Lower lobe of right lung (tissue), 2 donors: ENCODE data around the gene SPDYE4. TPM values are rescaled to one million over a fixed set of nuclear protein-coding genes. Genes with fewer than 3 reads are reported as not detected.
A peak's percentile ranks its signal among the peaks of the same experiment; 100 is the strongest.
"Not testable (repeated sequence)": the region's sequence is repeated elsewhere in the genome, so short reads cannot be mapped to it uniquely, and the experiment has no call there.

ENCODE experiments used
- ATAC-seq, 2 donors: fragments of 200-7000 bp; cut with Tn5 transposase; one replicate each; pipeline ENCODE4 v1.9.1; 2020 to 2022; ENCODE audit warnings: mild to moderate bottlenecking in 2 of 2, moderate library complexity in 2 of 2
- DNase-seq: peaks from one replicate; pipeline ENCODE4 v3.0.0-alpha.2; 2020
- H3K27ac ChIP-seq: fragments of 200-600 bp; one replicate; pipeline ENCODE4 v1.8.0; 2022
- H3K27me3 ChIP-seq: fragments of 200-600 bp; one replicate; pipeline ENCODE4 v1.8.0; 2022; ENCODE audit warnings: low read depth
- H3K36me3 ChIP-seq: fragments of 200-600 bp; one replicate; pipeline ENCODE4 v1.8.0; 2022; ENCODE audit warnings: mild to moderate bottlenecking
- H3K4me1 ChIP-seq: fragments of 200-600 bp; one replicate; pipeline ENCODE4 v1.8.0; 2022
- H3K4me3 ChIP-seq: fragments of 200-600 bp; one replicate; pipeline ENCODE4 v1.8.0; 2022; ENCODE audit warnings: mild to moderate bottlenecking
- H3K9me3 ChIP-seq: fragments of 200-600 bp; one replicate; pipeline ENCODE4 v1.8.0; 2022
- intact Hi-C: fragments of 100-400 bp; cut with DNase I; formaldehyde crosslinking; loops from one replicate; pipeline ENCODE4 v1.11.0; 2022
- long read RNA-seq: library from polyadenylated mRNA; unstranded; transcript quantifications from one replicate; pipeline ENCODE4 v2.0.0, GENCODE V29; 2021
- total RNA-seq: library from RNA; stranded (reverse); fragmentation: NEBNext Ultra II Directional; extraction: Animal tissue kit (Norgen Biotek cat#: 25700); gene quantifications from one replicate; pipeline ENCODE4 v1.2.1, GENCODE V29; 2021
- TF ChIP-seq, protein P1 (sequence below): fragments of 200-600 bp; IDR thresholded peaks from one replicate; pipeline ENCODE4 v1.8.0; 2022; ENCODE audit warnings: antibody characterized with exemption, mild to moderate bottlenecking
- donor health status: DM: no; HTN: yes; CAD: no; lungs with severe emphysema.

The SPDYE4 gene
- total RNA-seq = not detected
- long read RNA-seq = 0 reads

GRCh38 chr17:8758137-8758596, at the start of gene SPDYE4:
TSS of gene SPDYE4 (minus strand) at chr17:8758546. CDS start at chr17:8758382, 164 bp downstream.
- TF ChIP-seq, protein P1, sequence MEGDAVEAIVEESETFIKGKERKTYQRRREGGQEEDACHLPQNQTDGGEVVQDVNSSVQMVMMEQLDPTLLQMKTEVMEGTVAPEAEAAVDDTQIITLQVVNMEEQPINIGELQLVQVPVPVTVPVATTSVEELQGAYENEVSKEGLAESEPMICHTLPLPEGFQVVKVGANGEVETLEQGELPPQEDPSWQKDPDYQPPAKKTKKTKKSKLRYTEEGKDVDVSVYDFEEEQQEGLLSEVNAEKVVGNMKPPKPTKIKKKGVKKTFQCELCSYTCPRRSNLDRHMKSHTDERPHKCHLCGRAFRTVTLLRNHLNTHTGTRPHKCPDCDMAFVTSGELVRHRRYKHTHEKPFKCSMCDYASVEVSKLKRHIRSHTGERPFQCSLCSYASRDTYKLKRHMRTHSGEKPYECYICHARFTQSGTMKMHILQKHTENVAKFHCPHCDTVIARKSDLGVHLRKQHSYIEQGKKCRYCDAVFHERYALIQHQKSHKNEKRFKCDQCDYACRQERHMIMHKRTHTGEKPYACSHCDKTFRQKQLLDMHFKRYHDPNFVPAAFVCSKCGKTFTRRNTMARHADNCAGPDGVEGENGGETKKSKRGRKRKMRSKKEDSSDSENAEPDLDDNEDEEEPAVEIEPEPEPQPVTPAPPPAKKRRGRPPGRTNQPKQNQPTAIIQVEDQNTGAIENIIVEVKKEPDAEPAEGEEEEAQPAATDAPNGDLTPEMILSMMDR = no peak
- Histone ChIP-seq H3K4me1 (no peaks in the 10 kb centered on the region), H3K4me3 (no peak within 1 kb of the TSS), H3K9me3 (no peaks in the 10 kb centered on the region), H3K27me3 (peaks cover 12% of the 10 kb centered on the region), H3K27ac (no peak within 1 kb of the TSS), H3K36me3 (no peaks in the 10 kb centered on the region)
- ATAC-seq (no peak), DNase-seq (no peak)
- intact Hi-C loops = no loop called here

- intact Hi-C loops = no loop called here
- DNase-seq (no peak), ATAC-seq (peak; percentile 46 to 69)
- Histone ChIP-seq H3K36me3 (no peaks in the 10 kb centered on the region), H3K4me1 (no peaks in the 10 kb centered on the region), H3K27ac (no peak overlapping the region), H3K27me3 (no peaks in the 10 kb centered on the region), H3K9me3 (peaks cover 5% of the 10 kb centered on the region), H3K4me3 (no peak overlapping the region)
- TF ChIP-seq, protein P1 = no peak
Measured at GRCh38 chr17:8806926-8807550, 48.7 kb upstream of the SPDYE4 start.

DNA sequence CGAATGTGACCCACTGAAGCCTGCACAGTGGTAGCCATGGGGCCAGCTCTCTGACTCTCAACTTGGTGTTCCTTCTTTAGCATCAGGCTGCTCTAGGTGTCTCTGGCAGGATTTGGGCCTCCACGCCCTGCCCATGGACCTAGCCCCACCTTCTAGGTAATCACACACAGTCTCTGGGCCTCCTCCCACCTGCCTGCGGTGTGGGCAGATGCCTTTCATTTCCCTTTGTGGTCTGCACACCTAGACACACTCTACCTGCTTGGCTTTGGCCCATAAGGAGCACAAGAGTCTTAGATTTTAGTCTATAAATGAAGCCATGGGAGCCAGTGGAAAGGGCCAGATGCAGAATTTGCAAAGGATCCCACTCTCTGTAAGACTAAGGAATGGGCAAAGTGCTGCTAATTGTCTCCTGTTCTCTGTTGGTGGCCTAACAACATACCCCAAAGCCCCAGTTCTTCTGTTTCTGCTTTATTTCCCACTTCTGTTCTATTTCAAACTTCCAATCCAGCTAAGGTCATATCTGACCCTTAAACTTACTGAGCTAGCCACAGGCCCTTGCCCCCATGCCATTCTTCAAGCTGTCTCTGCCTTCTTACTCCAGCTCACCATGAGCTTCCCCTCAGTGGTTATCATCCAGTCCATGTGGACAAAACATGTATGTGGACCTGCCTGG, 48.0 kb upstream of the SPDYE4 start:
- no peaks in the 10 kb centered on the region for H3K36me3 ChIP-seq
- H3K27ac ChIP-seq = no peak overlapping the region
- H3K27me3 ChIP-seq = no peaks in the 10 kb centered on the region
- intact Hi-C loops = no loop called here
- peaks cover 5% of the 10 kb centered on the region for H3K9me3 ChIP-seq
- H3K4me1 ChIP-seq = no peaks in the 10 kb centered on the region
- no peak for DNase-seq
- TF ChIP-seq, protein P1 = no peak
- no peak for ATAC-seq
- no peak overlapping the region for H3K4me3 ChIP-seq

GRCh38 chr17:8805396-8805795, 47.0 kb upstream of the SPDYE4 start:
- ATAC-seq = not testable (repeated sequence)

GRCh38 chr17:8803531-8804420, 45.4 kb upstream of the SPDYE4 start:
- intact Hi-C loops = no loop called here
- H3K9me3 ChIP-seq = no peaks in the 10 kb centered on the region
- no peaks in the 10 kb centered on the region for H3K4me1 ChIP-seq
- no peaks in the 10 kb centered on the region for H3K36me3 ChIP-seq
- H3K27me3 ChIP-seq = peaks cover 5% of the 10 kb centered on the region
- no peak overlapping the region for H3K27ac ChIP-seq
- H3K4me3 ChIP-seq = no peak overlapping the region
- ATAC-seq = no peak
- TF ChIP-seq, protein P1 = no peak
- DNase-seq = no peak

More at GRCh38 chr17:8805396-8805795, 47.0 kb upstream of the SPDYE4 start:
- intact Hi-C loops, H3K9me3 ChIP-seq, H3K27ac ChIP-seq, H3K27me3 ChIP-seq, H3K4me3 ChIP-seq, H3K4me1 ChIP-seq, DNase-seq, H3K36me3 ChIP-seq: not testable (repeated sequence)
